ENCODE results near the gene TMEM187. TPM values are rescaled to one million over a fixed set of nuclear protein-coding genes. Genes with fewer than 3 reads are reported as not detected.

The TMEM187 gene
- total RNA-seq, 4 donors from 2014 or later: 1.9 to 9.0 (median 4.5) TPM

DNA sequence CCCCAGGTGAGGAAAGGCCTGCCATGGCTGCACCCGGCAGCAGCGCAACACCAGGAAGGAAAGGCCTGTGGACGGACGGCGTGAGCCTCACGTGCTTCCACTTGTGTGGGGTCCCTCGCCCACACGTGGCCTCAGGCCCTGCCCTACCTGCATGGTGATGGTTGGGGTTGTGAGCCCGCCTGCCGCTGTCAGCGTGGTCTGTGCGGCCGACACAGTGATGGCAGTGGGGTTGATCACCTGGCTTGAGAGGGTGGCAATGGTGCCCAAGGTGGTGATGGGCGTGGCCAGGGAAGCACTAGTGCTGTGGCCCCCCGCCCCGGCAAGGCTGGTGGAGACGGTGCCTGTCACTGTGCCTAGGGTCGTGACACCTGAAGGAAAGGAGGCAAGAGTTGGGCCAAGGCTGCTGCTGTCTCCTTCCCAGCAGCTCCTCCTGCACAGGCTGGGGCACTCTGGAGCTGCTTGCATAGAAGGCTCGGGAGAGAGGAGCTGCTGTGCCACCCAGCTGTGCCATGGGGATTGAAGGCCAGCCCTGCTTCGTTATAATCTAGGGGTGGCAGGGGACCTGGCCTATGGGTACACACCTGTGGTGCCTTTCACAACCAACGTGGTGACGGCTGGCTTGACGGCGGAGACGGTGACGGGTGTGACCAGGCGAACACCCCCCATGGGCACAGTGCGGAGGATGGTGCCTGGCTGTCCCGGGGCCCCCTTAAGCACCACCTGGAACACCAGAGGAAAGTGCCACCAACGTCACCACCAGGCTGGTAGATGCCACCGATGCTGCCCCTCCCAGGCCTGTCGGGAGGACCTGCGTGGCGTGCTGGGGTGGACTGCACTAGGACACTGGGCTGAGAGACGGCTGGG, 16.3 kb upstream of the TMEM187 start:
- TF ChIP-seq, protein P1, sequence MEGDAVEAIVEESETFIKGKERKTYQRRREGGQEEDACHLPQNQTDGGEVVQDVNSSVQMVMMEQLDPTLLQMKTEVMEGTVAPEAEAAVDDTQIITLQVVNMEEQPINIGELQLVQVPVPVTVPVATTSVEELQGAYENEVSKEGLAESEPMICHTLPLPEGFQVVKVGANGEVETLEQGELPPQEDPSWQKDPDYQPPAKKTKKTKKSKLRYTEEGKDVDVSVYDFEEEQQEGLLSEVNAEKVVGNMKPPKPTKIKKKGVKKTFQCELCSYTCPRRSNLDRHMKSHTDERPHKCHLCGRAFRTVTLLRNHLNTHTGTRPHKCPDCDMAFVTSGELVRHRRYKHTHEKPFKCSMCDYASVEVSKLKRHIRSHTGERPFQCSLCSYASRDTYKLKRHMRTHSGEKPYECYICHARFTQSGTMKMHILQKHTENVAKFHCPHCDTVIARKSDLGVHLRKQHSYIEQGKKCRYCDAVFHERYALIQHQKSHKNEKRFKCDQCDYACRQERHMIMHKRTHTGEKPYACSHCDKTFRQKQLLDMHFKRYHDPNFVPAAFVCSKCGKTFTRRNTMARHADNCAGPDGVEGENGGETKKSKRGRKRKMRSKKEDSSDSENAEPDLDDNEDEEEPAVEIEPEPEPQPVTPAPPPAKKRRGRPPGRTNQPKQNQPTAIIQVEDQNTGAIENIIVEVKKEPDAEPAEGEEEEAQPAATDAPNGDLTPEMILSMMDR (IDR thresholded peaks at IDR 0.05): no peak
- no peak for ATAC-seq (ENCODE audit: low FRiP score)
- DNase-seq (ENCODE audit: low spot score): no peak

DNA sequence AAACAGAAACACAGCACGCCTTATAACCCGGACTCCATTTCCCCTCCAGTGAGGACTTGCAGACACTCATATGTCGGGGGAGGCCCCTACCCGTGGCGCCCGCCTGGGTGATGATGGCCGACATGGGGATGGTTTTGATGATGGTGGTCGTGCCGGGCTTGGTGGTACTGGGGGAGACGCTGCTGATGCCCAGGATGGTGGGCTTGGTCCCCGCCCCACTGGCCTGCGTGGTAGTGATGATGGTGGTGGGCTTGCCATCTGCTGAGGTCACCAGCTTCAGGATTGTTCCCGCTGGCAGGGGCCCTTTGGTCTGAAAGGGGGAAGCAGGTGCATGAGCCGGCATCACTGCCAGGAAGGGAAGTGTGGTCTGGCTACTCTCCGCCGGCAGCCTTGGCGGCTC, 15.3 kb upstream of the TMEM187 start:
- no peak for ATAC-seq (ENCODE audit: low FRiP score)
- TF ChIP-seq, protein P1 (IDR thresholded peaks at IDR 0.05): no peak
- no peak for DNase-seq (ENCODE audit: low spot score)

- TF ChIP-seq, protein P1 (IDR thresholded peaks at IDR 0.05): no peak
- ATAC-seq (ENCODE audit: low FRiP score) (no peak), DNase-seq (ENCODE audit: low spot score) (no peak)
Measured at GRCh38 chrX:153958605-153959004, 13.9 kb upstream of the TMEM187 start.

GRCh38 chrX:153959649-153960048, 12.9 kb upstream of the TMEM187 start:
- TF ChIP-seq, protein P1 (IDR thresholded peaks at IDR 0.05): no peak
- DNase-seq (ENCODE audit: low spot score): no peak
- no peak for ATAC-seq (ENCODE audit: low FRiP score)

DNA sequence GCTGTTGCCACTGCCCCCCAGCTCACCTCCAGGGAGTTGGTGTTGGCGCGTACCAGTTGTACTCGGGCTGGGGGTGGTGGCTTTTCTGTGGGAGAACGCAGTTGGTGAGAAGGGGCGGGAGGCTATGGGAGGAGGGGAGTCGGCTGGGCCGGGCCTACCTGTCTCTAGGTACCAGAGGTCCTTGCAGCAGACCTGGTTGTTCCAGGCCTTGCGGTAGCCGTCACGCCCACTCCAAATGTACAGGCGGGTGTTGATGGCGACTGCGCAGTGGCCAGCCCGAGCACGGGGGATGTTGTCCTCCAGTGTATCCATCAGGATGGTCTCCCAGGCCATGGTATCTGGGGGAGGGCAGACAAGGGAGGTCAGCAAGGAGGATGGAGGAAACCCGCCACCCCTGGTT, 12.5 kb upstream of the TMEM187 start:
- DNase-seq (ENCODE audit: low spot score) (no peak), ATAC-seq (ENCODE audit: low FRiP score) (no peak)
- TF ChIP-seq, protein P1 (IDR thresholded peaks at IDR 0.05): no peak

DNA sequence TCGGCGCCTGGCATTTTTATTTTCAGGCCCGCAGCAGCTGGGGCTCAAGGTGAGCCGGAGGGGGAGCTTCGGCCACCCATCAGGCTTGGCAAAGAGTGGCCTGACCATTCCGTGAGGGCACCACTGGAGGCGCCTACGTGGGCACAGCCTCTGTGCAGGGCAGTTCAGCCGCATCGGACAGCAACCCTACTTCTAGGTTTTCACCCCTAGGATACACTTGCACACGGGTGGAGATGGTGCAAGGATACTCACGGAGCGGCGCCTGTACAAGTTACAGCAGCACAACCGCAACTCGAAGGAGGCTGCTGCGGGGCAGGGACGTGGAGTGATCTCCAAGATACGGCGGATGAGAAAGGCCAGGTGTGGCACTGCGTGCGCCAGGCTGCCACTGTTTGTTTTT, 11.8 kb upstream of the TMEM187 start:
- ATAC-seq (ENCODE audit: low FRiP score): no peak
- TF ChIP-seq, protein P1 (IDR thresholded peaks at IDR 0.05): no peak
- DNase-seq (ENCODE audit: low spot score): no peak

GRCh38 chrX:153961292-153961691, 11.3 kb upstream of the TMEM187 start:
- ATAC-seq (ENCODE audit: low FRiP score) (no peak), DNase-seq (ENCODE audit: low spot score) (no peak)
- TF ChIP-seq, protein P1 (IDR thresholded peaks at IDR 0.05): no peak

All from omental fat pad (tissue), 4 donors.